Right atrium auricular region (tissue), 2 donors: ENCODE results near the gene MAGEB3. TPM values are rescaled to one million over a fixed set of nuclear protein-coding genes. Genes with fewer than 3 reads are reported as not detected.

Experiments
- DNase-seq: peaks from one replicate; pipeline ENCODE4 v3.0.0-alpha.2; 2019; ENCODE audit warnings: low spot score
- H3K27ac ChIP-seq, 2 donors: fragments of 200-600 bp; sonication (generic); 1 replicate in 1 of 2; 2 replicates in 1 of 2; pipeline ENCODE4 v1.5.1; 2016 to 2019
- H3K27me3 ChIP-seq, 2 donors: fragments of 200-600 bp; sonication (generic); one replicate each; pipeline versions ENCODE4 v1.5.1 to v1.6.0; 2017 to 2019
- H3K36me3 ChIP-seq: fragments of 200-600 bp; sonication (generic); one replicate; pipeline ENCODE4 v1.5.1; 2016
- H3K4me1 ChIP-seq, 2 donors: fragments of 200-600 bp; sonication (generic); one replicate each; pipeline versions ENCODE4 v1.5.1 to v1.6.0; 2017 to 2019
- H3K4me3 ChIP-seq, 2 donors: fragments of 200-600 bp; sonication (generic); 1 replicate in 1 of 2; 2 replicates in 1 of 2; pipeline ENCODE4 v1.5.1; 2017 to 2019; ENCODE audit warnings: mild to moderate bottlenecking in 1 of 2, moderate library complexity in 1 of 2
- H3K9me3 ChIP-seq, 2 donors: fragments of 200-600 bp; sonication (generic); one replicate each; pipeline ENCODE4 v1.5.1; 2019
- CTCF ChIP-seq, 2 donors: fragments of 200-600 bp; sonication (generic); IDR thresholded peaks; one replicate each; pipeline ENCODE4 v1.5.1; 2019; ENCODE audit warnings: antibody characterized with exemption in 2 of 2
- total RNA-seq, 2 donors: library from RNA; depleted of rRNA; stranded (reverse); fragments of >200 nt; gene quantifications; one replicate each; pipeline ENCODE4 v1.1.0, GENCODE V29; 2016

The MAGEB3 gene
- total RNA-seq, 2 donors from 2014 or later, result not detected

GRCh38 chrX:30280428-30280827, 50.0 kb downstream of the MAGEB3 start:
- H3K4me3 ChIP-seq, result no peak overlapping the region
- no peak for TF ChIP-seq CTCF (IDR thresholded peaks at IDR 0.05)
- H3K4me1 ChIP-seq, result no peaks in the 10 kb centered on the region
- H3K27ac ChIP-seq, result no peak overlapping the region
- no peaks in the 10 kb centered on the region for H3K9me3 ChIP-seq
- no peak for DNase-seq
- no peaks in the 10 kb centered on the region for H3K27me3 ChIP-seq
- H3K36me3 ChIP-seq, result no peaks in the 10 kb centered on the region

- no peak for TF ChIP-seq CTCF (IDR thresholded peaks at IDR 0.05)
- H3K9me3 ChIP-seq, result no peaks in the 10 kb centered on the region
- no peaks in the 10 kb centered on the region for H3K4me1 ChIP-seq
- H3K27ac ChIP-seq, result no peak overlapping the region
- H3K36me3 ChIP-seq, result no peaks in the 10 kb centered on the region
- no peak overlapping the region for H3K4me3 ChIP-seq
- DNase-seq, result no peak
- H3K27me3 ChIP-seq, result no peaks in the 10 kb centered on the region
These were observed 52.1 kb downstream of the MAGEB3 start for GRCh38 chrX:30282527-30282926.

- TF ChIP-seq CTCF (IDR thresholded peaks at IDR 0.05), result no peak
- no peak overlapping the region for H3K27ac ChIP-seq
- no peaks in the 10 kb centered on the region for H3K27me3 ChIP-seq
- DNase-seq, result no peak
- H3K4me1 ChIP-seq, result no peaks in the 10 kb centered on the region
- H3K4me3 ChIP-seq, result no peak overlapping the region
- H3K9me3 ChIP-seq, result no peaks in the 10 kb centered on the region
- no peaks in the 10 kb centered on the region for H3K36me3 ChIP-seq
These were observed 53.2 kb downstream of the MAGEB3 start for GRCh38 chrX:30283456-30284200.

Other genes with a start within 250 kb of the MAGEB3 start
- not detected for gene MAGEB2, start 15.1 kb upstream of the MAGEB3 start, total RNA-seq
- gene MAGEB4, start 11.3 kb downstream of the MAGEB3 start, total RNA-seq, result not detected
- not detected for gene MAGEB1, start 16.5 kb downstream of the MAGEB3 start, total RNA-seq
- gene NR0B1, start 78.7 kb downstream of the MAGEB3 start, total RNA-seq, result not detected